ENCODE data around the gene NCAM2.

DNA sequence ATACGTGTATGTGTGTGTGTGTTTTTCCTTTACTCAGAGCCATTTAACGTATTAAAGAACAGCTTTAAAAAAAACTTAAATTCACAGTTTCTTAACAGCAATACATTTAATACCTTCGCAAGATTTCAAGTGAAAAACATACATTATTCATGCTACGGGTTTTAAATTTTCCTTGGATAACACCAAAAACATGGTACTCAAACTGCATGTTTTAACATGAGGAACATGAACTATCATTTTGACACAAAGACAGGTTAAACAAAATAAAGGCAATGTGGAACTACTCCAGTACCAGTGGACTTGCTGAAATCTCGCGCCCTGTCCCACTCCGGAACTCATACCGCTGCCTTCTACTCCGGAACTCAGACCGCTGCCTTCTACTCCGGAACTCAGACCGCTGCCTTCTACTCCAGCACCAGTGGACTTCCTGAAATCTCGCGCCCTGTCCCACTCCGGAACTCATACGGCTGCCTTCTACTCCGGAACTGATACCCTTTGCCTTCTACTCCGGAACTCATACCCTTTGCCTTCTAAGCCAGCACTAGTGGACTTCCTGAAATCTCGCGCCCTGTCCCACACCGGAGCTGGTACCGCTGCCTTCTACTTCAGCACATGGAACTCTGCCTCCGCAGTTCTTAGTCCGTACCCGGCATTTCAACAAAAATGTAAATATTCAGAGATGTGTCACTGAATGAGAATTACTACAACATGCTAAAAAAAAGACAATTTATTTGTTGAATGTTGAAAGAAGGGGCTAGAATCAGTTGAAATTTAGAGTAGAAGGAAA lies 148.6 kb downstream of the NCAM2 start:
- no peak for TF ChIP-seq CTCF (conservative IDR thresholded peaks at IDR 0.05; ENCODE audit: low read depth, low read length)
- no peak for TF ChIP-seq BHLHE40 (IDR thresholded peaks at IDR 0.05; ENCODE audit: low read depth, low read length)
- no peak for TF ChIP-seq POLR2A (IDR thresholded peaks at IDR 0.05; ENCODE audit: low read depth, low read length)
- no peak for TF ChIP-seq CHD1 (IDR thresholded peaks at IDR 0.05; ENCODE audit: low read depth, low read length)
- no peak for TF ChIP-seq MXI1 (IDR thresholded peaks at IDR 0.05; ENCODE audit: borderline replicate concordance, low read depth, low read length)
- no peak for TF ChIP-seq RCOR1 (IDR thresholded peaks at IDR 0.05; ENCODE audit: insufficient replicate concordance, low read length)
- no peak for TF ChIP-seq MAZ (IDR thresholded peaks at IDR 0.05; ENCODE audit: borderline replicate concordance, low read depth, low read length)
- TF ChIP-seq USF2 (IDR thresholded peaks at IDR 0.05; ENCODE audit: low read depth, low read length), result no peak
